Stimulated activated CD8-positive, alpha-beta memory T cell treated with anti-CD3 and anti-CD28 coated beads, Interleukin-7, amount 100 ng/mL, for 48 hours (primary cell): ENCODE results near the gene SENP2.
"Not testable (repeated sequence)": the region's sequence is repeated elsewhere in the genome, so short reads cannot be mapped to it uniquely, and the experiment has no call there.

Source experiments
- DNase-seq, 2 donors: peaks; one replicate each; pipeline ENCODE4 v3.0.0-alpha.2; 2020; ENCODE audit warnings: low read depth in 1 of 2; ENCODE audit errors: extremely low read depth in 1 of 2

Gene SENP2

GRCh38 chr3:185585518-185585858 is 607 bp upstream of the SENP2 start:
- DNase-seq, result no peak

GRCh38 chr3:185586686-185587039 is 568 bp downstream of the SENP2 start:
- no peak for DNase-seq

GRCh38 chr3:185594073-185594472 is 8.0 kb downstream of the SENP2 start:
- DNase-seq, result no peak

GRCh38 chr3:185595526-185595925 is 9.4 kb downstream of the SENP2 start:
- DNase-seq, result no peak

GRCh38 chr3:185605566-185605965 is 19.5 kb downstream of the SENP2 start:
- no peak for DNase-seq

GRCh38 chr3:185606196-185606595 is 20.1 kb downstream of the SENP2 start:
- DNase-seq, result no peak

GRCh38 chr3:185613016-185613415 is 26.9 kb downstream of the SENP2 start:
- no peak for DNase-seq

GRCh38 chr3:185623939-185624665 is 38.0 kb downstream of the SENP2 start:
- DNase-seq, result no peak

- DNase-seq, result no peak
Observed at GRCh38 chr3:185625784-185626183, 39.7 kb downstream of the SENP2 start.

- no peak for DNase-seq
Observed at GRCh38 chr3:185629554-185630181, 43.6 kb downstream of the SENP2 start.

GRCh38 chr3:185630182-185630622 is 44.1 kb downstream of the SENP2 start:
- no peak for DNase-seq

- no peak for DNase-seq
Observed at GRCh38 chr3:185631108-185631507, 45.0 kb downstream of the SENP2 start.

- DNase-seq, result no peak
Observed at GRCh38 chr3:185631508-185632206, 45.6 kb downstream of the SENP2 start.

GRCh38 chr3:185632996-185633395 is 46.9 kb downstream of the SENP2 start:
- DNase-seq, result no peak

- DNase-seq, result no peak
Observed at GRCh38 chr3:185637388-185637787, 51.3 kb downstream of the SENP2 start.

GRCh38 chr3:185638651-185639050 is 52.6 kb downstream of the SENP2 start:
- DNase-seq, result not testable (repeated sequence)

GRCh38 chr3:185639632-185640206 is 53.6 kb downstream of the SENP2 start:
- DNase-seq, result no peak

- DNase-seq, result no peak
Observed at GRCh38 chr3:185640308-185640707, 54.2 kb downstream of the SENP2 start.

GRCh38 chr3:185645191-185645590 is 59.1 kb downstream of the SENP2 start:
- not testable (repeated sequence) for DNase-seq

- DNase-seq, result no peak
Observed at GRCh38 chr3:185645596-185646381, 59.7 kb downstream of the SENP2 start.
